NT2/D1 (cell line): ENCODE results near the gene AGAP4.
"Not testable (repeated sequence)": the region's sequence is repeated elsewhere in the genome, so short reads cannot be mapped to it uniquely, and the experiment has no call there.

Experiments used
- SUZ12 ChIP-seq: IDR thresholded peaks from 2 replicates; pipeline ENCODE4 v1.6.1; 2011; ENCODE audit not compliant: insufficient read length, insufficient read depth; ENCODE audit errors: extremely low read depth
- YY1 ChIP-seq: IDR thresholded peaks from 2 replicates; pipeline ENCODE4 v1.6.1; 2011; ENCODE audit not compliant: insufficient read length, insufficient read depth
- ZNF274 ChIP-seq: IDR thresholded peaks from 2 replicates; pipeline ENCODE4 v1.6.1; 2011; ENCODE audit warnings: mild to moderate bottlenecking, low read depth, low read length

DNA sequence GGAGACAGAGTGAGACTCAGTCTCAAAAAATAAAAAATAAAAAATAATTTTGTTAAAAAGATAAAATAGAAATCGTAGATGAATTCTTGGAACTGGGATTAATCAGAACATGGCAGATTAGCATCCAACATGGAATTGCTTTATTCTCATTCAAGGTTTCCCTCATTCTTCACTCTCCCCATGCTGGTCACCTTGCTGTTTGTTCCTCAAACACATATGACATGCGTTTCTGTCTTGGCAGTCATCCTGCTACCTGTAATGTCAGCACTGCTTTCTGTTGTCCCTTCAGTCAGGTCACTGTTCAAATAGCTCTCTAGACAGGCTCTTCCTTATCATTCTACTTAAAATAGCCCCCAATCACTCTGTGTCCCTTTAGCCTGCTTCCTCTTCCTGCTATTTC is 24.4 kb downstream of the AGAP4 start:
- not testable (repeated sequence) for TF ChIP-seq SUZ12, ZNF274, YY1
